ENCODE measurements around the gene TCF7L1.

DNA sequence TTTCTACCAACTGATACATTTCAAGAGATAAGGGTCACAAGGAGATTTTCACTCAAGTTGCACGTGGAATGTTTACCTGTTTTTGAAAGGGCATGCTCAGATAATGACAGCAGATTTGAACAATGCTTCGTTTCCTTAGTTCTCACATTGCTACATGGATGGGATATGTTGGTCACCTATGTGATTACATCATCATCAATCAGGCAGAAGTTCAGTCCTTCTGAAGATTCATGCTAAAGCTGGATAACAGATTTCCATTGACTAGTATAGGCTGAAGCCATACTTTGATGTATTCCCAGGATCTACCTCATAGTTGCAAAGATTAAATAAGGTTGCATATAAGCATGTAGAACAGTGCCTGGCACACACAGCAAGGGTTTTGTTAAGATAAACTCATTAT, 19.7 kb downstream of the TCF7L1 start:
- TF ChIP-seq CTCF (IDR thresholded peaks at IDR 0.05) (no peak), GABPA (IDR thresholded peaks at IDR 0.05; ENCODE audit: low read depth) (no peak)

Data from SK-N-SH (cell line).